Activated naive CD4-positive, alpha-beta T cell treated with Interleukin-2 at 50 U/mL for 16 hours (primary cell): ENCODE data around the gene ZFYVE27.

Experiments used
- DNase-seq: peaks from one replicate; pipeline ENCODE4 v3.0.0-alpha.2; 2020

ZFYVE27 gene

DNA sequence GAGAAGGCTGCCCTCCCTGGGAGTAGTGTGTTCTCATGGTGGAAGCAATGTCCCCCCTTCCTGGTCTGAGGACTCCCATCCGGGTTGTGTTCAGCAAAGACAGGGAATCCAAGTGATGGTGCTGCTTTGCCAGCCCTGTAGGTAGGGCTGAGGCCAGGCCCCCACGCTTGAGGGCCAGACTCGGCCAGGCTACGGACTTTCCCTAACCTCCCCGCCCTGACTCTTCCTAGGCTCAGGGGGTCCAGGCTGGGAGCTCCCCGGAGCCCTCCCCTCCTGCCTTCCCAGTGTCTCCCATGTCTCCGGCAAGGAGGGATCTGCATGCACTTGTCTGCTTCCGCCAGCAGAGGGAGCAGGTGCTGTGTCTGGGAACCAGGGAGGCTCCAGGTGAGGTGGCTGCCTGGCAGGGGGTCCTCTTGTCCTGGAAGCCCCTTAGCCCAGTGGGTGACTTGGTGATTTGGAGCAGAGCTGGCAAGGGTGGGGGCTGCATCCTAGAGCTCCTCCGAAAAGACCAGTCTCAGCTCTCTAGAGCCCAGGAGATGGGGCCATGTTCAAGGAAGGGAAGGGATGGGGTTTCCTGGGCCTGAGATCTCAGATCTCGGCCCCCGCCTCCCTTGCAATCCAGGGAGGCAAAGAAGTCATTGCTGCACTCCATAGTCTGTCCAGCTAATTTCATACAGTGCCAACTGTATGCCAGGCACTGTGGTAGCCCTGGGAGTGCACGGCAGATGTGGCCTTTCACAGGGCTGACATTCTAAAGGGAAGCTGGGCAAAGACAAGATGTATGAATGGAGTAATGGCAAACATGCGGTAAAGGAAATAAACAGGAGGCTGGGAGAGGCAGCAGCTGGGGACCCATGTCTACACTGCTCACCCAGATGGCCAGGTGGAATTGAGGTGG, 55.1 kb downstream of the ZFYVE27 start:
- DNase-seq = peak; percentile 72

DNA sequence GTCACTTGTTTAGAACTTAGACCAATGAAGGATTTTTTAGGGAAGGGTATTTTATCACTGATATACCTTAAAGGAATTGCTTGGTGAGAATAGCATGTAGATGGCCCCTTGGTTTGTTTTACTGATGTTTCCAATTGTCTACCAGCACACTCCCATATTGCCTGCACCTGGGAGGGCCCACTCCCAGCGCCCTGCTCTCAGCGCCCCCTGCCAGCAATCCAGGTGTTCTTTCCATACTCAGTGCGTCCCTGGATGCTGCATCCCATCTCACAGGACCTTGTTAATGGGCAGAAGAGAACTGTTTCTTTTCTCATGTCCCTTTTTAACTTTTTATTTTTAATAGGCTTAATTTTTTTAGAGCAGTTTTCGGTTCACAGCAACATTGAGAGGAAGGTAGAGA, 59.0 kb downstream of the ZFYVE27 start:
- no peak for DNase-seq

DNA sequence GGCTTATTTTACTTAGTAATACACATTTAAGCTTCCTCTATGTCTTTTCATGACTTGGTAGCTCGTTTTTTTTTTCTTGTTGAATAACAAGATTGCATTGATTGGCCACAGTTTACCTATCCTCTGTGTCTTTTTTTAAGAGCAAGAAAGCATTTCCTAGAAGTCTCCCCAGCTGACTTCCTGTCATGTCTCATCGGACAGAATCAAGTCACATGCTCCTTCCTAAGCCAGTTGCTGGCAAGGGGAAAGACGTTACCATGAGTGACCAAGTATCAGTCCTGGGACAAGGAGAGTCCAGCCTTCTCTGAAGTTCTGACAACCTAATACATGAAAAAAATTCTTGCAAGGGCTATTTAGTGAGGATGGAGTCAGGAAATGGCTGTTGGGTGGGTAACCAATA, 59.7 kb downstream of the ZFYVE27 start:
- peak; percentile 10 for DNase-seq

DNA sequence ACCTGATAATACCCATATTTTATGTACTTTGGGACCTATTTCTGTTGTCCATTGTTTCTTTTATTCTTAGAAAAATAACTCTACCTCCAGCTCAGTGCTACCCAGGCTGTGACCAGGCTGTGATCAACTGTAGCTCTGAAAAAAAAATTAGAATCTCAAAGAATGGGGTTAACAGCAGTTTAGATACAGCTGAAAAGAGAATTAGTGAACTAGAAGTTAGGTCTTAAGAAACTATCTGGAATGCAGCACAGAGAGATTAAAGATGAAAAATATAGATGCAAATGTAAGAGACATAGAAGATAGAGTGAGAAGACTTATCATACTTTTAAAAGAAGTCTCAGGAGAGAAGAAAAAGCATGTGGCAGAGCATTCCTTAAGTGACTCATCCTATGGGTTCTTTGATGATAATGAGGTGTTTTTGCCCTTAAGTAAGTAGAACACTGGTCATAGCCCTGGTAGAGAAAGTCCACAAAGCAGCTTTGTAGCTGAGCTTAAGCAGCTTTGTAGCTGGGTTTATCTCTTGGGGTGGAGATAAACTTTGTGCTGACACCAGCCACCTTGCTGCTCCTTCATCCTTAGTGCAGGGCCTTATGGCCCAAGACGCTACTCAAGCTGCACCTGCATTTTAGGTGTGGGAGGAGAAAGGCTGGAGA, 62.2 kb downstream of the ZFYVE27 start:
- no peak for DNase-seq

GRCh38 chr10:97800474-97800873, 63.5 kb downstream of the ZFYVE27 start:
- DNase-seq = no peak

DNA sequence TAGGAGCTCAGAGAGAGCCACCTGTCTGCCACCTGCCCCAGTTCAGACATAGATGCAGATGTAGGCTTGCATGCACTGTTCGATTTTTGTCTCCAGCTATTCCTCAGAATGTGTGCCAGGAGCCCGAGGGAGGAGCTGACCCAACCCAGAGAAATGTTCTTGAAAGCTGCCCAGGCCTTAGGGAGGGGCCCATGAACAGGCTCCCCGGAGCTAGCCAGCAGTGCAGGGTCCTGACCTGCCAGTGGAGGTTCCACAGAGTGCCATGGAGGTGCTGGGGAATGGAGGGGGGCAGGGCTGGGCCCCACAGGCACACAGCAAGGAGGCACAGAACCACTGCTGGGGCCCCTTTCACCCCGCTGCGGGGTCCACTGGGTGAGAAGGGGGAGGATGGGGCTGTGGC, 64.5 kb downstream of the ZFYVE27 start:
- DNase-seq = no peak

- no peak for DNase-seq
These were observed 68.4 kb downstream of the ZFYVE27 start for GRCh38 chr10:97805096-97805884.

GRCh38 chr10:97805949-97806348, 69.0 kb downstream of the ZFYVE27 start:
- DNase-seq = no peak

- DNase-seq = no peak
These were observed 73.5 kb downstream of the ZFYVE27 start for GRCh38 chr10:97810446-97810845.
